Neural progenitor cell (in vitro differentiated cells): ENCODE measurements around the gene IL25. TPM values are rescaled to one million over a fixed set of nuclear protein-coding genes. Genes with fewer than 3 reads are reported as not detected.
A peak's percentile ranks its signal among the peaks of the same experiment; 100 is the strongest.

Source experiments
- DNase-seq: peaks from one replicate; pipeline ENCODE4 v3.0.0-alpha.2; 2016; ENCODE audit warnings: low spot score
- H2AFZ ChIP-seq: fragments of 200-600 bp; sonication (generic); replicated peaks from 2 replicates; pipeline ENCODE4 v1.6.1; 2016; ENCODE audit warnings: antibody characterized with exemption
- H3F3A ChIP-seq: fragments of 200-600 bp; sonication (generic); 2 replicates; pipeline ENCODE4 v1.6.1; 2016; ENCODE audit warnings: antibody characterized with exemption, low read depth
- H3K27ac ChIP-seq: fragments of 200-600 bp; sonication (generic); 2 replicates; pipeline ENCODE4 v1.5.1; 2016; ENCODE audit warnings: mild to moderate bottlenecking
- H3K27me3 ChIP-seq: fragments of 200-600 bp; sonication (generic); 2 replicates; pipeline ENCODE4 v1.6.1; 2016; ENCODE audit warnings: mild to moderate bottlenecking, moderate library complexity
- H3K36me3 ChIP-seq: fragments of 200-600 bp; sonication (generic); 2 replicates; pipeline ENCODE4 v1.5.1; 2016
- H3K4me1 ChIP-seq: fragments of 200-600 bp; sonication (generic); 2 replicates; pipeline ENCODE4 v1.6.1; 2016; ENCODE audit warnings: mixed run types
- H3K4me2 ChIP-seq: fragments of 200-600 bp; sonication (generic); 2 replicates; pipeline ENCODE4 v1.6.1; 2016
- H3K4me3 ChIP-seq: fragments of 200-600 bp; sonication (generic); 2 replicates; pipeline ENCODE4 v1.5.1; 2016
- H3K79me2 ChIP-seq: fragments of 200-600 bp; sonication (generic); 2 replicates; pipeline ENCODE4 v1.6.1; 2016; ENCODE audit warnings: low read depth
- H3K9ac ChIP-seq: fragments of 200-600 bp; sonication (generic); 2 replicates; pipeline ENCODE4 v1.6.1; 2016
- H3K9me3 ChIP-seq: fragments of 200-600 bp; sonication (generic); 2 replicates; pipeline ENCODE4 v1.5.1; 2016; ENCODE audit warnings: low read depth
- H4K20me1 ChIP-seq: fragments of 200-600 bp; sonication (generic); 2 replicates; pipeline ENCODE4 v1.6.1; 2016; ENCODE audit warnings: low read depth
- H3K27ac Mint-ChIP-seq: 3 replicates; pipeline ENCODE4 v1.8.0; 2021; ENCODE audit warnings: mixed read lengths
- H3K27me3 Mint-ChIP-seq: 2 replicates; pipeline ENCODE4 v1.8.0; 2022; ENCODE audit warnings: low read depth, mild to moderate bottlenecking, inconsistent platforms, moderate library complexity, mixed read lengths; ENCODE audit not compliant: insufficient read depth
- H3K36me3 Mint-ChIP-seq: 3 replicates; pipeline ENCODE4 v1.8.0; 2021; ENCODE audit warnings: mixed read lengths
- H3K4me1 Mint-ChIP-seq: 3 replicates; pipeline ENCODE4 v1.8.0; 2021; ENCODE audit warnings: mixed read lengths
- H3K4me3 Mint-ChIP-seq: 3 replicates; pipeline ENCODE4 v1.8.0; 2021; ENCODE audit warnings: mild to moderate bottlenecking, moderate library complexity, mixed read lengths
- H3K9me3 Mint-ChIP-seq: 3 replicates; pipeline ENCODE4 v1.8.0; 2020; ENCODE audit warnings: mixed read lengths
- EZH2 ChIP-seq: fragments of 200-600 bp; sonication (generic); IDR thresholded peaks from 2 replicates; pipeline ENCODE4 v1.6.1; 2017; ENCODE audit warnings: antibody characterized with exemption, mild to moderate bottlenecking, moderate library complexity
- EZH2phosphoT487 ChIP-seq: fragments of 200-600 bp; sonication (generic); IDR thresholded peaks from 2 replicates; pipeline ENCODE4 v1.6.1; 2017; ENCODE audit warnings: antibody characterized with exemption
- total RNA-seq: library from RNA; depleted of rRNA; stranded (reverse); fragments of >200 nt; gene quantifications from 2 replicates; pipeline ENCODE4 v1.2.3, GENCODE V29; 2015; ENCODE audit warnings: low replicate concordance
- TF ChIP-seq, protein P1 (sequence below): fragments of 200-600 bp; sonication (generic); IDR thresholded peaks from 2 replicates; pipeline ENCODE4 v1.5.1; 2017; ENCODE audit warnings: antibody characterized with exemption, mild to moderate bottlenecking

IL25 gene
- total RNA-seq, 1 donor from 2014 or later, result not detected

DNA sequence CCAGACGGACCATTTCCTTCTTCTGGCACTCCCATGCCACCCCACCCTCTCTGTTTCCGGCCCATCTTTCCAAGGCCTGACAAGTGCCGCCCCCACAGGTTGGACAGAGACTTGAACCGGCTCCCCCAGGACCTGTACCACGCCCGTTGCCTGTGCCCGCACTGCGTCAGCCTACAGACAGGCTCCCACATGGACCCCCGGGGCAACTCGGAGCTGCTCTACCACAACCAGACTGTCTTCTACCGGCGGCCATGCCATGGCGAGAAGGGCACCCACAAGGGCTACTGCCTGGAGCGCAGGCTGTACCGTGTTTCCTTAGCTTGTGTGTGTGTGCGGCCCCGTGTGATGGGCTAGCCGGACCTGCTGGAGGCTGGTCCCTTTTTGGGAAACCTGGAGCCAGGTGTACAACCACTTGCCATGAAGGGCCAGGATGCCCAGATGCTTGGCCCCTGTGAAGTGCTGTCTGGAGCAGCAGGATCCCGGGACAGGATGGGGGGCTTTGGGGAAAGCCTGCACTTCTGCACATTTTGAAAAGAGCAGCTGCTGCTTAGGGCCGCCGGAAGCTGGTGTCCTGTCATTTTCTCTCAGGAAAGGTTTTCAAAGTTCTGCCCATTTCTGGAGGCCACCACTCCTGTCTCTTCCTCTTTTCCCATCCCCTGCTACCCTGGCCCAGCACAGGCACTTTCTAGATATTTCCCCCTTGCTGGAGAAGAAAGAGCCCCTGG lies 3.1 kb downstream of the IL25 start:
- no peak overlapping the region for H3K27ac ChIP-seq
- H3K27me3 Mint-ChIP-seq, result peaks cover 8% of the 10 kb centered on the region
- TF ChIP-seq, protein P1, sequence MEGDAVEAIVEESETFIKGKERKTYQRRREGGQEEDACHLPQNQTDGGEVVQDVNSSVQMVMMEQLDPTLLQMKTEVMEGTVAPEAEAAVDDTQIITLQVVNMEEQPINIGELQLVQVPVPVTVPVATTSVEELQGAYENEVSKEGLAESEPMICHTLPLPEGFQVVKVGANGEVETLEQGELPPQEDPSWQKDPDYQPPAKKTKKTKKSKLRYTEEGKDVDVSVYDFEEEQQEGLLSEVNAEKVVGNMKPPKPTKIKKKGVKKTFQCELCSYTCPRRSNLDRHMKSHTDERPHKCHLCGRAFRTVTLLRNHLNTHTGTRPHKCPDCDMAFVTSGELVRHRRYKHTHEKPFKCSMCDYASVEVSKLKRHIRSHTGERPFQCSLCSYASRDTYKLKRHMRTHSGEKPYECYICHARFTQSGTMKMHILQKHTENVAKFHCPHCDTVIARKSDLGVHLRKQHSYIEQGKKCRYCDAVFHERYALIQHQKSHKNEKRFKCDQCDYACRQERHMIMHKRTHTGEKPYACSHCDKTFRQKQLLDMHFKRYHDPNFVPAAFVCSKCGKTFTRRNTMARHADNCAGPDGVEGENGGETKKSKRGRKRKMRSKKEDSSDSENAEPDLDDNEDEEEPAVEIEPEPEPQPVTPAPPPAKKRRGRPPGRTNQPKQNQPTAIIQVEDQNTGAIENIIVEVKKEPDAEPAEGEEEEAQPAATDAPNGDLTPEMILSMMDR, result no peak
- TF ChIP-seq EZH2, result no peak
- TF ChIP-seq EZH2phosphoT487, result no peak

DNA sequence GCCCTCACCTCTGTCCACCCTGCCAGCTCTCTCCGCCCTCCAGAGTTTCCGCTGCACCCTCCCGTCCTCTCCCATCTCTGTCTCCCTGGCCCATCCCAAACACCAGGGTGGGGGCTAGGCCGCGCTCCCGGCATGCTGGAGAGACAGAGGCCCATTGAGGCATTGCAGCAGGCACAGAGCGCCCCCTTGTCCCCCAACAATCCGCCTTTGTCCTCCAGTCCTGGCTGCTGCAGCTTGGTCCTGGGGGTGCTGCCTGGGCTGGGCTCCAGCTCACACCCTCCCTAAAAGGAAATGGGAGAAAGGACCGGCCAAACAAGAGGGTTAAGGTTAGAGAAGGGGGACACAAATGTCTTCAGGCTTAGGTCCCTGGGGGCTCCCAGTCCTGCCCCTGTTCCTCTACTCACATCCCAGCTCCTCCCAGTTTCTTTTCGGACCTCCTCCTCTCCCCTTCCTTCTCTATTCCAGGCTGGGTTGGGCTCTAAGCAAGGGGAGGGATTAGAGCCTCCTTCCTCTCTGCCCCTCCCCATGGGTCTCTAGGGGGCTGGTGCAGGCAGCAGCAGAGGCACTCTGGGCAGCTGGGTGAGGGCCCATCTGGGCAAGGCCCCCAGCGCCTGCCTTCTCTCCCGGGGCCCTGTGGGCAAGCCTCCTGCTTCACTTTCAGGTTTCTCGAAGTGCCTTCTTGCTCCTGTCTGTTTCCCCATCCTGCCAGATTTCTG lies 4.0 kb downstream of the IL25 start, which contains the start of gene CMTM5:
TSS of gene CMTM5 (plus strand) at position 565 of the 716 bp plus-strand sequence. CDS start 206 bp downstream, outside the sequence.
- H3K4me3 Mint-ChIP-seq, result peak within 1 kb of the TSS; percentile 59
- Histone ChIP-seq H3K27me3 (no peaks in the 10 kb centered on the region), H3K9ac (no peak within 1 kb of the TSS), H3K9me3 (no peaks in the 10 kb centered on the region), H3F3A (peaks cover 12% of the 10 kb centered on the region), H4K20me1 (no peaks in the 10 kb centered on the region), H3K79me2 (no peaks in the 10 kb centered on the region), H3K36me3 (no peaks in the 10 kb centered on the region), H2AFZ (peak within 1 kb of the TSS; percentile 89), H3K27ac (peak within 1 kb of the TSS; percentile 37), H3K4me3 (peak within 1 kb of the TSS; percentile 21), H3K4me2 (peak within 1 kb of the TSS; percentile 71), H3K4me1 (peaks cover 13% of the 10 kb centered on the region)
- peaks cover 26% of the 10 kb centered on the region for H3K4me1 Mint-ChIP-seq
- no peaks in the 10 kb centered on the region for H3K9me3 Mint-ChIP-seq
- H3K36me3 Mint-ChIP-seq, result no peaks in the 10 kb centered on the region
- TF ChIP-seq EZH2phosphoT487, result no peak
- TF ChIP-seq, protein P1, result peak; percentile 14
- H3K27ac Mint-ChIP-seq, result peak within 1 kb of the TSS; percentile 85
- peaks cover 8% of the 10 kb centered on the region for H3K27me3 Mint-ChIP-seq
- DNase-seq, result peak; percentile 81

More for the DNA sequence above, 3.1 kb downstream of the IL25 start:
- Histone ChIP-seq H3K27me3 (no peaks in the 10 kb centered on the region), H3K9me3 (no peaks in the 10 kb centered on the region), H4K20me1 (no peaks in the 10 kb centered on the region), H3K4me2 (no peak overlapping the region), H2AFZ (no peak overlapping the region), H3K9ac (no peak overlapping the region), H3K4me1 (peaks cover 13% of the 10 kb centered on the region), H3K36me3 (no peaks in the 10 kb centered on the region), H3K79me2 (no peaks in the 10 kb centered on the region), H3K4me3 (no peak overlapping the region), H3F3A (peaks cover 12% of the 10 kb centered on the region)
- no peak overlapping the region for H3K4me3 Mint-ChIP-seq
- no peaks in the 10 kb centered on the region for H3K36me3 Mint-ChIP-seq
- no peak for DNase-seq
- no peak overlapping the region for H3K27ac Mint-ChIP-seq
- no peaks in the 10 kb centered on the region for H3K9me3 Mint-ChIP-seq
- peaks cover 20% of the 10 kb centered on the region for H3K4me1 Mint-ChIP-seq

DNA sequence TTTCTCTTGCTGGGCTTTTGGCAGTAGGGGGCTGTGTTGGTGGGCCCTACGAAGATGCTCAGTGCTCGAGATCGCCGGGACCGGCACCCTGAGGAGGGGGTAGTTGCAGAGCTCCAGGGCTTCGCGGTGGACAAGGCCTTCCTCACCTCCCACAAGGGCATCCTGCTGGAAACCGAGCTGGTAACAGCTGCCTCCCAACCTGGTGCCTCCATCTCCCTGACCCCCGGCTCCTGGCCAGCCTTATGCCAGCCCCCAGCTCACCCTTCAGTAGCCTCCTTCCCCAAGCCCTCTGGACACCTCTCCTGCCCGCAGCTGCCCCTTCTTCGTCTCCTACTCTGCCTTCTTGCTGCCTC lies 4.6 kb downstream of the IL25 start:
- Histone ChIP-seq H3F3A (peaks cover 12% of the 10 kb centered on the region), H3K4me1 (peaks cover 13% of the 10 kb centered on the region), H3K27ac (no peak overlapping the region), H3K9ac (no peak overlapping the region), H3K27me3 (no peaks in the 10 kb centered on the region), H2AFZ (peak overlapping the region; percentile 89), H3K9me3 (no peaks in the 10 kb centered on the region), H3K36me3 (no peaks in the 10 kb centered on the region), H4K20me1 (no peaks in the 10 kb centered on the region), H3K4me2 (peak overlapping the region; percentile 71), H3K4me3 (peak overlapping the region; percentile 21), H3K79me2 (no peaks in the 10 kb centered on the region)
- Mint-ChIP-seq H3K9me3 (no peaks in the 10 kb centered on the region), H3K4me3 (peak overlapping the region; percentile 48), H3K27me3 (peaks cover 8% of the 10 kb centered on the region), H3K4me1 (peaks cover 26% of the 10 kb centered on the region), H3K27ac (peak overlapping the region; percentile 85), H3K36me3 (no peaks in the 10 kb centered on the region)
- DNase-seq, result no peak
- TF ChIP-seq, protein P1, result no peak
- no peak for TF ChIP-seq EZH2
- TF ChIP-seq EZH2phosphoT487, result no peak
